HG03342 (cell line): ENCODE data around the gene GRID1.

Experiments
- ATAC-seq: cut with Tn5 transposase; IDR thresholded peaks from one replicate; pipeline ENCODE4 v1.9.1; 2021; ENCODE audit warnings: mild to moderate bottlenecking, moderate library complexity; ENCODE audit not compliant: unreplicated experiment

Gene GRID1

DNA sequence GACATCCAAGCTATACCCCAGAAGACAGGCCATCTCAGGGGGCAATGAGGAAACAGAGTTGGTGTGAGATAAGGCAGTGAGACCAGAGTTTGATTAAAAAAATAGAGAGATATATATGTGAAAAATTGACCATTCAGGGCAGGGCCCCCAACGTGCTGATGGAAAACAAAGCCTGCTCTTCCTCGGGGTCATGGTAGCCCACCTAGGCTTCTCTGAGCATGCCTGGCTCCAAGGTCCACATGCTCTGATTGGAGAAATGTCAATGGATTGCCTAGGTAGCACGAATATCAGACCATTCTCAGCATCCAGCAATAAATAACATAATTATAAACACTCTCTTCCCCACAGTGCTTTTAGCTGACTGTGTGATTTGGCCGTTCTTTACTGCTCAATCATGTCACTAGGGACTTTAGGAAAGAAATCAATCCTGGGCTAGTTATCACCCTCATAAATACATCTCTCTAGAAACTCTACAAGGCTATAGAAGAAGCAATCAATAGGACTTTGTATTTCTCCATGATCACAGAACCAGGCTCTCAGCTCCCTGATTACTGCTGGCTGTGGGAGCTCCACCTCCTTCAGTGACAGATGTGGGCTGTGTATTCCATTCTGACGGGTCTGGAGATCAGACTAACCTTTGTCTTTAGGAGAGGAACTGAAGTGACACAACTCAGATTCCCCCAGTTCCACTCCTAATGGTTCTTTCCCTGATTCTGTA, 766.4 kb downstream of the GRID1 start:
- ATAC-seq: no peak

- no peak for ATAC-seq
These were observed 767.5 kb downstream of the GRID1 start for GRCh38 chr10:85599081-85599480.

- no peak for ATAC-seq
These were observed 767.9 kb downstream of the GRID1 start for GRCh38 chr10:85598646-85599045.

DNA sequence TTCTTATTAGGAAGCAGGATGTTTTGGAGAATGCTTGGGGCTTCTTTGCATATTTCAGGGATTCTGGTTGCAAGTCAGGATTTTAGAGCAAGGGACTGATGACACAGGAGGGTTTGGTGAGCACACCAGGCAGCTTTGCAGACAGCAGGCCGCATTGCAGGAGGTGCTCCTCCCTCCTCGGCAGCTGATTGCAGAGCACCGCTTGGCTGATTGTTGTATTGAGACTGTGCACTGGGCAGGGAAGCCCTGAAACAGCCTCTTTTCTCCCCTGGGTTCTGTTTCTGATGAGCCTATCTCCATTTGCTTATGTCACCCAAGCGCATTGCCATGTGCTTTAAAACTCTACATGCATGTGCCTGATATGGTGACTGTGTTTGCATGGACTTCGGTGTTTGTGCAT, 769.6 kb downstream of the GRID1 start:
- no peak for ATAC-seq

DNA sequence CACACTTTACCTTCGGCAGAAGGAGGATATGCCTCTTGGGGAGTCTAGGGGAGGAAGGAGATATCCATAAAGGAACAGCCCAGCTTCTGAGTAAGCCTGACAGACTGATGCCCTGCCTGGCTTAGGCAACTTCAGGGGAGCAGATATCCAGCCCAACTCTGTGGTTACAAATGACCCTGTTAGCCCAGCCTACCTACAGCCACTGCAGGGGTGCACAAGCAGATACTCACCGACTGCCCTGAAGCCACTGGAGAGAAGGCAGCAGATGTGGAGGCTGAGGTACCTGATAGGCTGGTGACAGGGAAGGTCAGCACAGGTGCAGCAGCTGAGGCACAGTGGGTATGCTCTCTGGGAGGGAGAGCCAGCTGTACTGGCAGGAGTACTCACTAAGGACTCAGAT, 770.2 kb downstream of the GRID1 start:
- no peak for ATAC-seq

GRCh38 chr10:85594239-85594638, 772.4 kb downstream of the GRID1 start:
- ATAC-seq: no peak

DNA sequence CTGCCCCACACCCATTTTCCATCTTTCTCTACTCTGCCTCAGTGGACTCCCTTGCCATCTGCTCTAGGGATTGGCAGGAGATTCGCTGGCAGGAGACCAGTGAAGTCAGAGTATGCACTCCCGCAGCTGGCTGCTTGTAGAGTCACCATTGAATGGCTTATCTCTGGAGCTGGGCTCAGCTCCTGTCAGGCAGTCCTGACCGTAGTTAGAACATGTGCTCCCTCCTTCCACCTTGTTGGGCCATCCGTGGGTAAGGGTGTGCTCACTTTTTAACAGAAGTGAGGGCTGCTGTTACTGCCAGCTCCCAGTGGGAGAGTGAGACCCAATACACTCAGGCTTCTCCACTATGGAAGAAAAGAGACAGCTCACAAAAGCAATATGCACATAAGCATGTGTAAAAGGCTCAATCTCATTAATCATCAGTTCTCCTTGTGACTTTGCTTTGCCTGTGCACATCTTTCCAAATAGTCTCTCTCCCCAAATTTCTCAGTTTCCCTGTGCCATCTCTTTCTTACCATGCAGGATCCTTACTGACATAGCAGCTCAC, 773.3 kb downstream of the GRID1 start:
- ATAC-seq: no peak

- ATAC-seq: no peak
These were observed 785.2 kb downstream of the GRID1 start for GRCh38 chr10:85581371-85581770.

DNA sequence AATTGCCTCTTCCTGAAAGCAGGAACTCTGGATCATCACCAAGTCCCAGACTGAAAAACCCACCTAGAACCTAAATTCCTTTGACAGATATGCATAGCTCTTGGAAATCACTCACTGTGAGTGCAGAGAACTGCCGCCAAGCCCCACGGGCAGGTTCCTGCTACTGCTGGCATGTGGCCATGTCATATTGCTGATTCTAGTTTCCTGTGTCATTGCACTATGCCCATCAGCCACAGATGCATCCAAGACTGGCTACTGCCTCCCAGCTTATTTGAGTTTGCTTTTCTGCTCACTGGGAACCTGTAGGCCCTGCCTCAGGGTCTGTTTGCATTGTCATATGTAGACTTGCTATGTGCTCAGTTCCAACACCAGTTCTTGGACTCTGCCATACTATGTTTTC, 786.0 kb downstream of the GRID1 start:
- ATAC-seq: no peak

DNA sequence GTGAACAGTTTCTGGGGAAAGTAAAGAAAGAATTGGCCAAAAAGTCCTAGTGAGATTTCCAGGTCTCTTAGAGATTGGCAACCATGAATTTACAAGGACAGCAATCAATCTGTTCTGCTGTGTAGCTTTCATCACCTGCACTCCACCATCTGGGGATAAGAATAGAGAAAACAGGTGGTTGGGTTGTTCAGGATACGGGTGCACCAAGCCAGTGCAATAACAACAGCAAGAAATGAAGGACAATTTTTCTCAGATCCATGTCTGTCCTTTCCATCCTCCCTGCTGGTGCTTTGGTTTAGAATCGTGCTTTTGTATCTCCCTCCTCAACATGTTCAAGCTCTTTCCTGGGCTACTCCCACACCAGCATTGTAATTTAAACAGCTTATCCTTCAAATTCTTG, 787.7 kb downstream of the GRID1 start:
- no peak for ATAC-seq

DNA sequence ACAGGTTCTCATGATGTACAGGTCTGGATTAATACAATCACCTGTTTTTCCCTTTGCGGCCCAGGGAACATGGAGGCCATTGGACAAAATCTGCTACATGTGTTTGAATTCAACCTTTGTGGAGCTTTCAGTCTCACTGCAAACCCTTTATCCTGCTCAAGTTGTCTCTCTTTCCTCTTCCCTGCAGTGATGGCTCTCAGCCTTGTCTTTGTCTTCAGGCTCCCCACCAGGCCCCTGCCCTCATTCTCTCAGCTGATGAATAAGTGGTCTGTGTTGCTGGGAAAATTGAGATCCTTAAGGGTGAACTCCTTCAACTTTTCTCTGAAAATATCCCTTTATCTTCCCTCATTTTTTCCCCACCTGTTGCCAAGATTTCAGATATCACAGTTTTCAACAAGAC, 791.2 kb downstream of the GRID1 start:
- no peak for ATAC-seq

- no peak for ATAC-seq
These were observed 795.7 kb downstream of the GRID1 start for GRCh38 chr10:85570871-85571270.

DNA sequence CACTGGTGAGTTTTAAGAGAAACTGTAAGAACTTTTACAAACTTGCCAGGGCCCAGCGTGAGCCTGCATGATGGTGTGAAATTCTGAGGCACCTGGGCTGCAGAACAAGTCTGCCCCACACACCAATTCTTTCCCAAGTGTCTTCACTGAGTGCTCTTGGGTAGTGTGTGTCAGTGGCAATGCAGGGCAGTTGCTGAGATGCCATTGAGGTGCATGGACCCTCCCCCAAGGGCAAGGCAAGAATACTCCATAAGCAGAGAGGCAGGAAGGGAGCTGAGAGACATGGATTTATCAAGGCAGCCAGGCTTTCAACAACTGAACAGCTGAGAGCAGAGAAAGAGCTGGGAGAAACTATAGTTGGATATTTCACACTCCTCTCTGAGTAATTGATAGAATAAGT, 801.2 kb downstream of the GRID1 start:
- no peak for ATAC-seq

DNA sequence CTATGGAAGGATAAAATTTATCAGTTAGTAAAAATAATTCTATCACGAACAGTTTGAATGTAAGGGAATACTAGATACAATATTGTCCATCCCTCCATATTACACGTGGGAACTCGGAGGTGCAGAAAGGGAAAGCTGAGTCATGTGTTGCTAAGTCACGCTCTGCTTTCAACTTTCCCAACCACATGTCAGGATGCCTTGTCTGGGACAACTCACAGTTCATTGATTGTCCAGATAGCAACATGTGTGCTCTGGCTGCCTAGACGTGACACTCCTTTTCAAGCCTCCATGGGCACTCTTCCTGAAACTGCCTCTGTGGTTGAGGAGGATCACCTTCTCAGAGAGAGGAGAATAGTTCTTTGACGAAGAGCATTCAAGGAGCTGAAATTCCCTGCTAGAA, 808.1 kb downstream of the GRID1 start:
- no peak for ATAC-seq

GRCh38 chr10:85557706-85558105, 808.9 kb downstream of the GRID1 start:
- ATAC-seq: no peak

- no peak for ATAC-seq
These were observed 809.5 kb downstream of the GRID1 start for GRCh38 chr10:85557077-85557476.
